ENCODE measurements around the gene ZKSCAN5. TPM values are rescaled to one million over a fixed set of nuclear protein-coding genes. Genes with fewer than 3 reads are reported as not detected.

ZKSCAN5 gene
- 4.4 TPM for total RNA-seq

DNA sequence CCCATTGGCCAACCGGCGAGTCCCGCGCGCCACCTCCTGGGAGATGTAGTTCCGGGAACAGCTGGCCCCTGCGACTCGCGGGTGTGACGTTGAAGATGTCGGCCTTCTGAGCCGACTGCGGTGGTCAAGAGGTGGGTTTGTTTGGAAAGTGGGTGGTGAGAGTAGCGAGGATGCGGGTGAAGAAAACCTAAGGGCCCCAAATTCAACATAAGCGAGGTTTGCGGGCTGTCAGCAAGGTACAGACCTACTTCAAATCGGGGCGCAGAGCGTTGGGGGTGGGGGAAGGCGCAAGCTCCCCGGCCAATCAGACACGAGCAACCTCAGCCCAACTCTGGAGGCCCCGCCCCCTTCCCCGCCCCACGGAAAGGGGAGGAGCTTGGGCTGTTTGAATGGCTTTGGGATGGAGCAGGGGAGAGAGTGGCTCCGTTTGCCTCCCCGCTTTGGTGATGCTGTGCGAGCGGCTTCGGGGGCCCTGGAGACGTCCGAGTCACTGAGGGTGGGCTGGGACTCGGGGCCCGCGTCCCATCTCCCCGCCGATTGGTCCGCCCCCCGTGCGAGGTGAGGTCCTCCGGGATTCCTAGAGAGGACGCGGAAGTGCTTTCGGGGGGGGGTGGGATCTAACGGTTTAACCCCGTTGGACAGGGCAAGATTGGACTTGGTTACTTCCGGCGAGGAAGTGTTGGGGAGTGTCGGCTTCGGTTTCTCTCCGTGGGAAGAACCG, at the start of gene ZKSCAN5:
TSS of gene ZKSCAN5 (plus strand) at position 60 of the 721 bp plus-strand sequence. CDS start 1,383 bp downstream, outside the sequence.
- Histone ChIP-seq H3K27ac (peak within 1 kb of the TSS; percentile 83 to 97), H3K36me3 (no peaks in the 10 kb centered on the region), H3K27me3 (no peaks in the 10 kb centered on the region), H3K4me3 (peak within 1 kb of the TSS; percentile 75 to 94), H3K9me3 (no peaks in the 10 kb centered on the region), H3K4me1 (peaks cover 9 to 27% of the 10 kb centered on the region in 2 donors)
- peak; percentile 91 to 99 for DNase-seq (ENCODE audit: low spot score in 2 of 2)
- TF ChIP-seq, protein P1, sequence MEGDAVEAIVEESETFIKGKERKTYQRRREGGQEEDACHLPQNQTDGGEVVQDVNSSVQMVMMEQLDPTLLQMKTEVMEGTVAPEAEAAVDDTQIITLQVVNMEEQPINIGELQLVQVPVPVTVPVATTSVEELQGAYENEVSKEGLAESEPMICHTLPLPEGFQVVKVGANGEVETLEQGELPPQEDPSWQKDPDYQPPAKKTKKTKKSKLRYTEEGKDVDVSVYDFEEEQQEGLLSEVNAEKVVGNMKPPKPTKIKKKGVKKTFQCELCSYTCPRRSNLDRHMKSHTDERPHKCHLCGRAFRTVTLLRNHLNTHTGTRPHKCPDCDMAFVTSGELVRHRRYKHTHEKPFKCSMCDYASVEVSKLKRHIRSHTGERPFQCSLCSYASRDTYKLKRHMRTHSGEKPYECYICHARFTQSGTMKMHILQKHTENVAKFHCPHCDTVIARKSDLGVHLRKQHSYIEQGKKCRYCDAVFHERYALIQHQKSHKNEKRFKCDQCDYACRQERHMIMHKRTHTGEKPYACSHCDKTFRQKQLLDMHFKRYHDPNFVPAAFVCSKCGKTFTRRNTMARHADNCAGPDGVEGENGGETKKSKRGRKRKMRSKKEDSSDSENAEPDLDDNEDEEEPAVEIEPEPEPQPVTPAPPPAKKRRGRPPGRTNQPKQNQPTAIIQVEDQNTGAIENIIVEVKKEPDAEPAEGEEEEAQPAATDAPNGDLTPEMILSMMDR (IDR thresholded peaks at IDR 0.05) = no peak
- intact Hi-C loops (cut with DNase I) = loop anchor here (1.0 to 10.0 kb wide), 3 partner anchors 32 to 1220 kb away; partner anchors contain the start of genes BRI3, FAM200A and ZNF789

DNA sequence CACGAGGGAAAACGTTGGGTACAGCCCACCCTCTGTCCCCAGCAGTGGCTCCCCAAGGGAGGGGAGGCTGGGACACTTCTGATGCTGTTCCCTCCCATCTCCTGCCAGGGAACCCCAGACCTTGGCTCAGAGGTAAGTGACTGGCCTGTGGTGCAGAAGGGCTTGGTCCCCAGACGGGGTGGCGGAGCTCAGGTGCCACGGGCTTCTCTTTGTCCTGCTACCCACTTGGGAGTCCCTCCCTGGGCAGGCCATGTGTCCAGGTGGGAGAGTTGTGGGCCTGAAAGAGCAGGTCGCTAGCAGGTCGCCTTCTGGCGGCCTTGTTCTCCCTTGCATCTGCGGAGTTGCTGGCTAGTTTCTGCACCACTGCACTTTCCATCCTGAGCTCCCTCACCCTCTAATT, 48.6 kb upstream of the ZKSCAN5 start:
- H3K9me3 ChIP-seq = no peaks in the 10 kb centered on the region
- no peaks in the 10 kb centered on the region for H3K4me1 ChIP-seq
- H3K4me3 ChIP-seq = no peak overlapping the region
- peaks cover 65 to 81% of the 10 kb centered on the region in 2 donors for H3K36me3 ChIP-seq
- H3K27me3 ChIP-seq = no peaks in the 10 kb centered on the region
- intact Hi-C loops (cut with DNase I) = no loop called here
- TF ChIP-seq, protein P1 (IDR thresholded peaks at IDR 0.05) = no peak
- no peak for DNase-seq (ENCODE audit: low spot score in 2 of 2)
- no peak overlapping the region for H3K27ac ChIP-seq

DNA sequence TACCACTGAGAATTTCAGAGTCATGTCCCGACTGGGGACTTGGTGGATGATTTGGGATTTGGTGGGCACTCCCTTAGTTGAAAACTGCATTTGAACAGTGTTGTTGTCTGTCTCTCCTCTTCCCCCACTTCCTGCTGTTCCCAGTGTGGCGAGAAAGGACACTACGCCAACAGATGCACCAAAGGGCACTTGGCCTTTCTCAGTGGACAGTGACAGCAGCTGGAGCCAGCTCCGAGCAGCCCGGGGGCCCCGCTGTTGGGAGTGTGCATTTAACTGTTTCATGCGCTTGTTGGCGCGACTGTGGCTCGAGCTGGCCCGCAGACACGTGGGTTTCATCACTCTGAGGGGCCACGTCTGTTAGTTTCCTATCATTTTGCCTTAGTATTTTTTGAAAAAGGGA, 48.2 kb upstream of the ZKSCAN5 start:
- TF ChIP-seq, protein P1 (IDR thresholded peaks at IDR 0.05) = no peak
- Histone ChIP-seq H3K4me1 (no peaks in the 10 kb centered on the region), H3K4me3 (no peak overlapping the region), H3K27me3 (no peaks in the 10 kb centered on the region), H3K9me3 (no peaks in the 10 kb centered on the region), H3K27ac (no peak overlapping the region), H3K36me3 (peaks cover 61 to 78% of the 10 kb centered on the region in 2 donors)
- no peak for DNase-seq (ENCODE audit: low spot score in 2 of 2)
- intact Hi-C loops (cut with DNase I) = no loop called here

DNA sequence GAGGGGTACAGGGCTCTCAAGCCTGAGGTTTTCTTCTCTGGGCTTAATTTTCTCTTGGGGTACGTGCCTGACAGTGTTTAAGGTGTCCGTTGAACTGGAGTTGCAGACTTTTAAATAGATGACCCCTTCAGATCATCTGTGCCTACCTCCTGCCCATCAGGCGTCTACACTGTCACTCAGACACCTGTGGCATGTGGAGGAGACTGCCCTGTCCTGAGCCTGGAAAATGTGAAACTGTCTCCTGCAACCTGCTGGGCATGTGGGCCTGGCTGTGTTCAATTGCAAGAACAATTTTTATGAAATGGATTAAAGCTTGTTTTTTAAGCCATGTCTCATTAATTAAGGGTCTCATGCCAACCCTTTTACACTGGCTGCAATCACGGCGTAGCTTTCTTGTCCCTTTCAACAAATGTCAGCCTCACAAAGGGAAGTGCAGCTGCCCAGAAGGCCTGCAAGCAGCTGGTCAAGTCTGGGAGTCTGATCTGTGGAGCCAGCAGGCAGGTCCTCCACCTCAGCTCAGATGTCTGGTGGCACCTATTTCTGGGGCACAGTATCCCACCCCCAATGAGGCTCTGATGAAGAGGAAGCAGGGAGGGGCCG, 47.3 kb upstream of the ZKSCAN5 start:
- Histone ChIP-seq H3K27ac (no peak overlapping the region), H3K4me3 (no peak overlapping the region), H3K27me3 (no peaks in the 10 kb centered on the region), H3K9me3 (no peaks in the 10 kb centered on the region), H3K4me1 (no peaks in the 10 kb centered on the region), H3K36me3 (peaks cover 56 to 70% of the 10 kb centered on the region in 2 donors)
- no peak for DNase-seq (ENCODE audit: low spot score in 2 of 2)
- intact Hi-C loops (cut with DNase I) = no loop called here
- TF ChIP-seq, protein P1 (IDR thresholded peaks at IDR 0.05) = no peak

DNA sequence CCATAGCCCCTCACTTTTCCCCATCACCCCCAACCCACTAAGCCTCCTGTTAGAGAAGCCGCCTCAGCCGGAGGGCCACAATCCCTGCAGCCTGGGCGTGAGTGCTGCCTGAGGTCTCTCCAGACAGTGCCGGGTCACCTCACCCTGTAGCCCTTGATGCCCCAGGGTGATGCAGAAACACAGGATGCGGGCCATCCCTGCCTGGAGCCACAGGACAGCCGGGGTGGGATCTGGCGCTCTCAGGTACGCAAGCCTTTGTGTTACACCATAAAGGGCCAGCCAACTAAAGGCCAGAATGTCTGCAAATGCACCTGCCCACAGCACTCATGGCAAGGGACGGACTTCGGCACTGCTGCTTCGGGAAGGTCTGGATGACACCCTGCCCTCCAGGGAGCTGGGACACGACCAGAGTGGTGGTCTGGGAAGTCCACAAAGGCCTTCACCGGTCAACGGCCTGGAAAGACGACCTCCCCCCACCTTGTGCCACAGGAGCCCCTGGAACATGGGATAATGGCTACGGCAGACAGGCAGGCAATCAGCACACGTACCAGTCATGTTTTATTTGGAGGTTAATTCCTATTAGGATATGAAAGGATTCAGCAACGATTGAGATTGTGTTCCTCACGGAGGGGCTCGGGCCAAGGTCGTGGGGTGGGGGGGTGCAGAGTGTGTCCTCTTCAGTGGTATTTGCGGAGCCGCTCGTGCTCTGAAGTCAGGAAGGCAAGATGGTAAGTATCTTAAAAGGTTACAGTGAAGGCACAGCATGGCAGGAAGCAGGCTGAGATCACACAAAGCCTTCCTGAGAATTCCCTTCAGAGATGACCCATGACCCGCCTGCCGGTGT, 46.6 kb upstream of the ZKSCAN5 start:
- no peaks in the 10 kb centered on the region for H3K27me3 ChIP-seq
- TF ChIP-seq, protein P1 (IDR thresholded peaks at IDR 0.05) = no peak
- no peaks in the 10 kb centered on the region for H3K4me1 ChIP-seq
- no peak for DNase-seq (ENCODE audit: low spot score in 2 of 2)
- H3K4me3 ChIP-seq = no peak overlapping the region
- peaks cover 56 to 65% of the 10 kb centered on the region in 2 donors for H3K36me3 ChIP-seq
- intact Hi-C loops (cut with DNase I) = no loop called here
- H3K9me3 ChIP-seq = no peaks in the 10 kb centered on the region
- H3K27ac ChIP-seq = no peak overlapping the region
